Measurements from ENCODE around the gene COA8. TPM values are rescaled to one million over a fixed set of nuclear protein-coding genes. Genes with fewer than 3 reads are reported as not detected.

Gene COA8
- total and polyA plus RNA-seq, 2 donors (not counting 3 experiments of a cell fraction or from before 2014, with no cell fraction given), result 19.1 to 46.4 TPM

GRCh38 chr14:103552846-103553210, 9.9 kb upstream of the COA8 start:
- H3K4me2 ChIP-seq (ENCODE audit: insufficient read depth, low read length), result no peak overlapping the region

More at GRCh38 chr14:103552846-103553210, 9.9 kb upstream of the COA8 start:
- H4K20me1 ChIP-seq (replicated peaks; ENCODE audit: control insufficient read depth, extremely low read depth, insufficient read depth, low read length), result no peaks in the 10 kb centered on the region
- intact Hi-C loops (cut with micrococcal nuclease) (no loop called here), dilution Hi-C loops (cut with MboI; ENCODE audit: extremely low pct_ligation_motif_present, low sequenced_read_pairs) (no loop called here)
- H3K27me3 ChIP-seq (ENCODE audit: control insufficient read depth in 2 of 2, insufficient read depth in 2 of 2, low read length in 2 of 2), result no peaks in the 10 kb centered on the region
- H3K9ac ChIP-seq (replicated peaks; ENCODE audit: extremely low read depth, insufficient read depth, low read length), result no peak overlapping the region
- H3K4me1 ChIP-seq (ENCODE audit: control insufficient read depth, extremely low read depth, insufficient read depth, low read length), result no peaks in the 10 kb centered on the region
- H3K36me3 ChIP-seq (ENCODE audit: control insufficient read depth in 2 of 2, extremely low read depth in 1 of 2, insufficient read depth in 2 of 2, low read length in 2 of 2), result no peaks in the 10 kb centered on the region
- no peak overlapping the region for H3K27ac ChIP-seq (ENCODE audit: insufficient read depth, low read depth, low read length)
- no peak overlapping the region for H3K4me3 ChIP-seq (replicated peaks in 1 of 3; ENCODE audit: insufficient read depth in 1 of 3, low read depth in 1 of 3, low read length in 3 of 3)
- no peaks in the 10 kb centered on the region for H3K9me1 ChIP-seq (replicated peaks; ENCODE audit: control insufficient read depth, extremely low read depth, insufficient read depth, low read length)
- ChIA-PET POLR2A (no interaction called here), CTCF (interaction anchor here (0.7 to 14.4 kb wide), 3 partner anchors 34 to 53 kb away, joined by 3 to 209 read pairs (median 4); partner anchors contain the start of gene CKB)
- no peak overlapping the region for H2AFZ ChIP-seq (ENCODE audit: low read depth, low read length)
- FAIRE-seq (no peak), DNase-seq (ENCODE audit: low read depth, low spot score) (no peak)
- BruUV-seq (replicated peaks), result no TSS peak
- no peaks in the 10 kb centered on the region for H3K9me3 ChIP-seq (replicated peaks; ENCODE audit: control insufficient read depth, insufficient read depth, low read length)
- H3K79me2 ChIP-seq (ENCODE audit: control insufficient read depth, insufficient read depth, low read length), result peaks cover 13% of the 10 kb centered on the region
- no peak for TF ChIP-seq EZH2 (IDR thresholded peaks at IDR 0.05; ENCODE audit: borderline replicate concordance, low read depth, low read length, severe bottlenecking)
- no peak for TF ChIP-seq MAX (IDR thresholded peaks at IDR 0.05; ENCODE audit: insufficient read depth, insufficient read length)
- TF ChIP-seq GATA2 (IDR thresholded peaks at IDR 0.05; ENCODE audit: insufficient read depth, insufficient read length, low read depth, low read length), result no peak
- no peak for TF ChIP-seq CTCF (IDR thresholded peaks at IDR 0.05; ENCODE audit: extremely low read depth in 1 of 2, insufficient read depth in 1 of 2, low read depth in 1 of 2, low read length in 2 of 2)
- TF ChIP-seq POLR2A (IDR thresholded peaks at IDR 0.05; ENCODE audit: low read depth, low read length), result no peak
- no peak for TF ChIP-seq MYC (IDR thresholded peaks at IDR 0.05; ENCODE audit: low read depth, low read length)
- TF ChIP-seq FOS (IDR thresholded peaks at IDR 0.05; ENCODE audit: borderline replicate concordance, insufficient read depth, low read length), result no peak
- TF ChIP-seq JUN (IDR thresholded peaks at IDR 0.05; ENCODE audit: borderline replicate concordance, insufficient read depth, insufficient read length, low read depth), result no peak
- no peak for TF ChIP-seq POLR2AphosphoS5 (IDR thresholded peaks at IDR 0.05; ENCODE audit: insufficient read depth, low read depth, low read length)
